ENCODE results near the gene BTNL3.

Gene BTNL3

GRCh38 chr5:180970875-180971274, 17.8 kb upstream of the BTNL3 start:
- H3K4me3 ChIP-seq (ENCODE audit: low read depth, low read length) = no peak overlapping the region

DNA sequence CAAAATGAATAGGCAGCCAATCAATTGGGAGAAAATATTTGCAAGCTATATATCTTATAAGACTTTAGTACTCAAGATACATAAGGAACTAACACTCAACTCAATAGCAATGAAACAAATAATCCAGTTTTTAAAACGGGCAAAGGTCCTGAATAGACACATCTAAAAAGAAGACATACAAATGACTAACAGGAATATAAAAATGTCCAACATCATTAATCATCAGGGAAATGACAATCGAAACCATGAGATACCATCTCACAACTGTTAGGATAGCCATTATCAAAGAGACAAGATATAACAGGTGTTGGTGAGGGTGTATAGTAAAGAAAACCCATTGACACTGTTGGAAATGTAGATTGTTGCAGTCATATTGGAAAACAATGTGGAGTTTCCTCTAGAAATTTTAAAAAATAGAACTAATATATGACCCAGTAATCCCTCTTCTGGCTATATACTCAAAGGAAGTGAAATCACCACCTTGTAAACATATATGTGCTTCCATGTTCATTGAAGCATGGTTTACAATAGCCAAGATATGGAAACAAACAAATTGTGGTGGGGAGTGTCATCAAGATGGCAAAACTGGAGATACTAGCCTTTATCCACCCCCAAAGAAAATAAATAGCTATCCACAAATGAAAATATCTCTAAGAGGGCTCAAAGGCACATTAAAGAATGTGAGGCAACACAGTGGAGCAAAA, 13.9 kb upstream of the BTNL3 start:
- peaks cover 6% of the 10 kb centered on the region for H3K27me3 ChIP-seq (ENCODE audit: insufficient read depth, low read depth, severe bottlenecking)
- H3K4me3 ChIP-seq (ENCODE audit: low read depth, low read length) = no peak overlapping the region
- no peak for TF ChIP-seq CTCF (IDR thresholded peaks at IDR 0.05; ENCODE audit: low read depth, low read length)
- no peaks in the 10 kb centered on the region for H3K9me3 ChIP-seq (ENCODE audit: severe bottlenecking)
- DNase-seq = no peak
- H3K27ac ChIP-seq = no peak overlapping the region
- no peaks in the 10 kb centered on the region for H3K36me3 ChIP-seq

More at GRCh38 chr5:180970875-180971274, 17.8 kb upstream of the BTNL3 start:
- TF ChIP-seq CTCF (IDR thresholded peaks at IDR 0.05; ENCODE audit: low read depth, low read length) = no peak
- no peaks in the 10 kb centered on the region for H3K9me3 ChIP-seq (ENCODE audit: severe bottlenecking)
- no peaks in the 10 kb centered on the region for H3K36me3 ChIP-seq
- DNase-seq = no peak
- no peak overlapping the region for H3K27ac ChIP-seq
- H3K27me3 ChIP-seq (ENCODE audit: insufficient read depth, low read depth, severe bottlenecking) = peaks cover 3% of the 10 kb centered on the region

GRCh38 chr5:180975338-180975737, 13.3 kb upstream of the BTNL3 start:
- TF ChIP-seq CTCF (IDR thresholded peaks at IDR 0.05; ENCODE audit: low read depth, low read length) = no peak
- Histone ChIP-seq H3K4me3 (ENCODE audit: low read depth, low read length) (no peak overlapping the region), H3K27me3 (ENCODE audit: insufficient read depth, low read depth, severe bottlenecking) (peaks cover 6% of the 10 kb centered on the region), H3K36me3 (no peaks in the 10 kb centered on the region), H3K9me3 (ENCODE audit: severe bottlenecking) (no peaks in the 10 kb centered on the region), H3K27ac (no peak overlapping the region)
- no peak for DNase-seq

DNA sequence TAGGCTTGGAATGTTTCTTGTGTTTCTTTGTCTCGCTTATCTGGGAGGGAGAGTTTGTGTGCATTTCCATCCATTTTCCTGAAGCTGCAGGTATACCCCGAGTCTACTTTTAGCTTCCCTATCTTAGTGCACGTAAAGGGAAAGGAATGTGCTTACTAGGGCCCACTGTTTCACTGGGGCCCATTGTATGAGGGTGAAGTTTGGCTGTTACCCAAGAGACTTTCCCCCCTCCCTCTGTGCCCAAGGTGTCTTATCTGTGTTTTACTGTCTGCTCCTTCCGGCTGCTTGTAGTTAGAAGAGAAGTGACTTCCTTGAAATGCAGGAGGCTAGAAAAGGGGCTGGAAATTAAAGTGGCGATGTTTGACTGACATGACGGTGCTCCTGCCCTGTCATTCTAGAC, 12.1 kb upstream of the BTNL3 start:
- no peaks in the 10 kb centered on the region for H3K36me3 ChIP-seq
- no peak for DNase-seq
- no peak overlapping the region for H3K4me3 ChIP-seq (ENCODE audit: low read depth, low read length)
- H3K27ac ChIP-seq = no peak overlapping the region
- peaks cover 10% of the 10 kb centered on the region for H3K27me3 ChIP-seq (ENCODE audit: insufficient read depth, low read depth, severe bottlenecking)
- no peaks in the 10 kb centered on the region for H3K9me3 ChIP-seq (ENCODE audit: severe bottlenecking)
- no peak for TF ChIP-seq CTCF (IDR thresholded peaks at IDR 0.05; ENCODE audit: low read depth, low read length)

DNA sequence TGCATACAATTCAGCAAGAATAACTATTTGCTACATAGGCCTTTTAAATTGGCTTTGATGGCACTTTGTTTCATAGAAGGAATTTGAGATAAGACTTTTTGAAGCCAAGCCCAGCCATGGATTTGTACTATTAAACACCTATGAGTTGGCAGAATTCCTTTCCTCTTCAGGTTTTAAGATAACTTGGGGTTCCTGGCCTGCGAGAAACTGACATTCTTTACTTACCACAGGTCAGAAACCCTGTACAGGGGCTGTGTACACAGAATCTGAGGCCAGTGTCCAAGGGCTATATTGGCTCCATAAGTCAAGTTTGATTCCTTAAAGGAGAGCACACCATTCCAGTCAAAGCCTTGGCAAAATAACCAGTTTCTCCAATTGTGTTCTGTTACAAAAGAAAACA, 10.8 kb upstream of the BTNL3 start:
- Histone ChIP-seq H3K4me3 (ENCODE audit: low read depth, low read length) (no peak overlapping the region), H3K36me3 (no peaks in the 10 kb centered on the region), H3K27me3 (ENCODE audit: insufficient read depth, low read depth, severe bottlenecking) (peaks cover 13% of the 10 kb centered on the region), H3K9me3 (ENCODE audit: severe bottlenecking) (no peaks in the 10 kb centered on the region), H3K27ac (no peak overlapping the region)
- DNase-seq = no peak
- TF ChIP-seq CTCF (IDR thresholded peaks at IDR 0.05; ENCODE audit: low read depth, low read length) = no peak
